NCI-H82 (cell line): ENCODE measurements around the gene ZFHX3.

Experiments
- DNase-seq: peaks from one replicate; lab custom pipeline; 2025; lab: John Stamatoyannopoulos, UW

ZFHX3 gene

GRCh38 chr16:72927199-72928089 lies 120.5 kb downstream of the ZFHX3 start:
- DNase-seq = peak; percentile 44

DNA sequence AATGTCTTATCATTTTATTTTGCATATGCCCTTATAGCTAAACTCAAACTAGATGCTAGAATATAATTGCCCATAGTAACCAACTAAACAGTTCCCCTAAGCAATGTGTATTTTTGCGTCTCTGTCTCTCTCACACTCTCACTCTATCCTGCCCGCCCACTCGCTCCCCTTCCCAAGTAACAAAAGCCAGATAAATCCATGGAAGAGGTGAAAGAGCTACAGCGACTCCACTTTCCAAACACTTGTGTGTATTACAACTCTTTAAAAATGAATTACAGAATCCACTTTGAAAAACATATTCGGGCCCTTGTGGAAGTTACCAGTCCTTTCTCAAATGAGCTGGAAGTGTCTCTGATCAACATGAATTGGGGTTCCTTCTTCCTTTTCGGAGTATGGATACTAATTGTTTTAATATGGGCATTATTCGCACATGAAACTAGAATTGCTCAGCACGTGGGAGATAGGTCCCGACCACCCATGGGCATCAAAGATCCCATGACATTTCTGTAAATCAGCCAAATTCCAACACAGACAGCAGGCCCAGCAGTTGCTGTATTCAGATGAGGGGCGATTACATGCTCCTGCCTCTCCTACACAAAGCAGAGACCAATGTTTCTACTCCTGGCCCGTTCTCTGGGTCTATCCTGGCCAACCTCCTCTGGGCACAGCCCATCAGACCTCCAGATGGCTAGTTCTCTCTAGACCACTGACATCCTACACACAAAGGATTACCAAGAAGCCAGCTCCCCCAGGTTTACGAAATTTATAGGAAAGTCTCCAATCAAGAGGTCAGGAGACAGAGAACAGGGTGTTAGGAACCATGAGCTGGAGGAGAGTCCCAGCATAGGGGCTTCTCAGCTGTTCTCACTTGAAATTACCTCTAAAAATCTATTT lies 121.5 kb downstream of the ZFHX3 start:
- no peak for DNase-seq

DNA sequence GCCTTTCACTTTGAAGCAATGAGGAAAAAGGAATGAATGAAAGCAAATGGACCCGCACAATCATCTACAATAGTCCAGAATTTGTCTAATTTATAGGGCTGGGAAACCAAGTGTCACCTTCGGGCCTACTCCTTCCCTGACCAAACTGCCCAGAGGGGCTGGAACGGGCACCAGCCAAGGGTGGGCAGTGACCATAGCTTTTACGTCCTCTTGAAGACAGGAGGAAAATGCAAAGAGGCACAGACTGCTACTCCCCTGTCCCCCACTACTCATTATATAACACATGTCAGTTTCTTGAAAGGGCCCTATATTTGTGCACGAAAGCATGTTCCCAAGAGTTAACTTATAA lies 122.3 kb downstream of the ZFHX3 start:
- DNase-seq = no peak

DNA sequence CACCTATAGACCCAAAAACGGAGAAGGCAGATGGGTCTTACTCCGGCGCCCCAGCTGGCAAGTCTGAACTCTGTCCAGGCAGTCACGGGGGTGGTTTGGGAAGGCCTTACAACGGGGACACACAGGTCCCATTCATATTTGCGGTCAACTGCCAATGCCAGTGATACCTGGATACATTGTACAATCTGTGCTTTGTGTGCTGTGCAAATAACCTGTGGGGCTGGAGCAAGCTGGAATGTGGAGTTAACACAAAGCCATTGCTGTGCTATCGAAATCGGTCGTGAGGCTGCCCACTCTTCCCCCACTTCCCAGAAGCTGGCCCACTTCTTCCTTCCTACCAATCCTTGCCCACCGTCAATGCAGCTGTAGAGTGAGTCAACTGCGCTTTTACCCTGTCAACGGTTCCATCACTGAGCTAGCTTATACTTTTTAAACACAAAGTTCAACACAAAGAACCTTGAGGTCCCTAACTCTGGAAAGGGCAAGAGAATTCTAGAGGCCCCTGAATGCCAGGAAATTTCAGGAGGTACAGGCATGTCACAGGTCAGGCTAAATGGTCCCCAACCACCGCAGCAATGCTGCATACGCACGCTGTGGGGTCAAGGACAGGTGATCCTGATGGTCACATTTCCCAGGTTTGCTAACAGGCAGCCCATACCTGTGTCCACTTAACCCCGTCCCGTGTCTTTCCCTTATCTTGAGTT lies 122.8 kb downstream of the ZFHX3 start:
- DNase-seq = no peak

- no peak for DNase-seq
Observed at GRCh38 chr16:72924537-72924926, 123.4 kb downstream of the ZFHX3 start.

GRCh38 chr16:72923757-72924156 lies 124.2 kb downstream of the ZFHX3 start:
- no peak for DNase-seq

- no peak for DNase-seq
Observed at GRCh38 chr16:72922714-72923113, 125.2 kb downstream of the ZFHX3 start.

DNA sequence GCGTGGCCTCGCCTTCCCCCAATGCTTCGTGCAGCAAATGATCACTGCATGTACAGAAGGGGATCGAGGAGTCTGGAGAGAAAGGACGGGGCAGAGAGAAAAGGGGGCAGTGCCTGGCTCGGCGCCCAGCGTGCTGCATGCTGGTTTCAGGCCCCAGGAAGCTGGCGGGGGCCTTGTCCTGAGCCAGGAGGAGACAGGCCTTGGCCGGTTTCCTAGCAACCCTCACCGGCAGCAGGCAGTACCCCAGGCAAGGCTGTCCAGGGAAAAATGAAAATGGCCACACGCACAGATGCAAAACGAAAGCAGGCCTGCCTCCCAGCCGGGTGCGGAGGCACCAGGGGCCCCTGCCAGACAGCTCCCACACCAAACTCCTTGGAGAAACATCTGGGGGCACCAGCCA lies 126.3 kb downstream of the ZFHX3 start:
- no peak for DNase-seq

DNA sequence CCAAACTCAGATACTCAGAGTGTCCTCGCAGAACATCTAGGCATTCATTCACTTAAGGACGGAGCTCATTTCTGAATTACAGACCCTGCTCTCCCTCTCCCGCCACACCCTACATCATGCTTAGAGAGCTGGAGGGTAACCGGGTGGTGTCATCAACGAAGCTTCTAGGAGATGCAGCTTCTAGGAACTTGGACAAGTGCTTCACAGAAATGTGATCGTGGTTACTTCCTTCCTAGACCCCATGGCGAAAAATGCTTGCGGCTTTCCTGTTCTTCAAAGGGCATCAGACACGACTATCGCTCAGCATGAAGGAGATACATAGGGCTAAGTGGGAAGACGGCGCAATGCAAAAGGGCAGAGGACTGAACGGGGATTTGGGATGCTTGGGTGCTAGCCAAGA lies 126.8 kb downstream of the ZFHX3 start:
- DNase-seq = no peak

GRCh38 chr16:72917051-72917450 lies 130.9 kb downstream of the ZFHX3 start:
- DNase-seq = no peak

DNA sequence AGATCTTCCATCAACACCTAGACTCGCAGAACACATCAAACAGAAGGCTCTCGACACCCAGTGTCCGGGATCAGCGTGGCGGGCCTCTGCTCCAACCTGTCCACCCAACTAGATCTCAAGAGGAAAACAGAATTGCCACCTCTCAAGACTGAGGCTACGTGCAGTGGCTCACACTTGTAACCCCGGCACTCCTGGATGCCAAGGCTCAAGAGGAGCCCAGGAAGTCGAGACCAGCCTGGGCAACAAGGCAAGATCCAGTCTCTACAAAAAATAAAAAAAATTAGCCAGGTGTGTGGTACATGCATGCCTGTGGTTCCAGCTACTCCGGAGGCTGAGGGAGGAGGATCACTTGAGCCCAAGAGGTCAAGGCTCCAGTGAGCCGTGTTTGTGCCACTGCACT lies 132.6 kb downstream of the ZFHX3 start:
- no peak for DNase-seq

GRCh38 chr16:72913551-72913950 lies 134.4 kb downstream of the ZFHX3 start:
- DNase-seq = no peak

DNA sequence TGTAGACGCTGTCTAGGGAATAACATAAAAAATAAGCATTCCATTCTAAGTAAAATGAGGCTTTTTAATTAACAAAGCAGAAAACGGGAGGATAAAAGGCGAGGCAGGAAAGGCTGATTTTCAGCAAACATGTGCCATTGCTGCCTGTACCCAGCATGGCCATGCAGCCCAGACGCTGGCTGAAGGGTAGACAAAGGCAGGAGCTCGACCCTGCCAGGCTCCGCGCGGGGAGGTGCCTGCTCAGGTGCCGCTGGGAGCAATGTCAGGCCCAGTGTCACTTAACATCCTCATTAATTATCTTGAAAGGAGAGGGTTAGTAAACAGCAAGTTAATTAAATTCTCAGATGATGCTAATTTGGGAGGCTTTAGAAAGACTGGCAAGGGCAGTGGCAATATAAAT lies 136.0 kb downstream of the ZFHX3 start:
- DNase-seq = no peak

DNA sequence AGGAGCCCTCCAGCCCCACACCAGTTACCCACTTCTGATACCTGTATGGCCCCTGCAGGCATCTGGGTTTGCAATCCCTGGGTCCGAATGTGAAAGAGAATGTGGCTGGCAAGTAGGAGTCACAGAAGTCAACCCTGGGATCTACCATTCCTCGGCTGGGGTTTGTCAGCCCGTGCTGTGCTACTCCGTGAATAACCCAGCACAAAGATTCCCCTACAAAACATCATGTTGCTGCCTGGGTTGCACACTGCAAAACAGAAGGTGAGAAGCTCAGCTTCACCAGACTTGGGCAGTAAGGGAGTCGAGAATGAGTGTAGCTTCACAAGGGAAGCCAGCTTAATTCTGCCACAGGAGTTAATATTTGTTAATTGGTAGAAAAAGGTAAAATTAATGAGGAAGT lies 137.1 kb downstream of the ZFHX3 start:
- DNase-seq = no peak

DNA sequence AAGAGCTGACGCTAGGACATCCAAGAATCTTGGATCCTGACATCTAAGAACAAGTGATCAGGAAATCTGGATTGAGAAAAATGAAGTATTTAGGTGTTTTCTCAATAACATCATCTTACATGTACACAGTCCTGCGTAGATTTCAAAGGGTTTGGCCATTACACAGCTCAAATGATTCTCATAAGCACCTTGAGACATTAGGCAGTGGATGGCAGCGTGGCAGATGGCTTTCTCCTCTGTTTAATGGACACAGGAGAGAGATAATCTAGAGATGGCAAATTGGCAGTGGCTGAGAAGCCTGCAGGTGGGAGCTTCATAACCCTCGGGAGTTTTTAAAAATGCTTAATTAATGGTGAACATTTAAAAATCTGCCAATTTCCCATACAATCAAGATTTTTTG lies 137.5 kb downstream of the ZFHX3 start:
- DNase-seq = peak; percentile 8

GRCh38 chr16:72909196-72909595 lies 138.7 kb downstream of the ZFHX3 start:
- DNase-seq = no peak

GRCh38 chr16:72908362-72909167 lies 139.4 kb downstream of the ZFHX3 start:
- DNase-seq = no peak

GRCh38 chr16:72905581-72905980 lies 142.3 kb downstream of the ZFHX3 start:
- no peak for DNase-seq

GRCh38 chr16:72903176-72903575 lies 144.8 kb downstream of the ZFHX3 start:
- DNase-seq = no peak

DNA sequence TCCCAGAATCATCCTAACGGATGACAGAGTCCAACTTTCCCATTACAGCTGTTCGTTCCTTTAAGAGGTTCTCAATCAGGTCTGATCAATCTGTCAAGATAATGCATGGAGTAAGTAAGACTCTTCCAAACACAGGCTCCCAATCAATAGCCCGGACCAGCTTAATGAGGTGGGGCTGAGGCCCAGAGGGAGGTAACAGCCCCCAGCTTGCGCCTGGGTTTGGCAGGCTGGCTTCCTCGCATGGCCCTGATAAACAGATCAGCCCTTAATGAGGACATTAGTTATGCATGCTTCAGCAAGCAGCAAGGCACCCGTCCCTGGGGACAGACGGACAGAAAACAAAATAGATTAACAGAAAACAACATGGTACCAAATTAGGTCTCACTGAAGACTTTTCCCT lies 145.7 kb downstream of the ZFHX3 start:
- DNase-seq = peak; percentile 67

- no peak for DNase-seq
Observed at GRCh38 chr16:72901000-72901627, 146.8 kb downstream of the ZFHX3 start.
